Measurements from ENCODE around the gene DNAH5. TPM values are rescaled to one million over a fixed set of nuclear protein-coding genes. Genes with fewer than 3 reads are reported as not detected.

Gene DNAH5
- total RNA-seq, 1 donor from 2014 or later = under 0.01 TPM

DNA sequence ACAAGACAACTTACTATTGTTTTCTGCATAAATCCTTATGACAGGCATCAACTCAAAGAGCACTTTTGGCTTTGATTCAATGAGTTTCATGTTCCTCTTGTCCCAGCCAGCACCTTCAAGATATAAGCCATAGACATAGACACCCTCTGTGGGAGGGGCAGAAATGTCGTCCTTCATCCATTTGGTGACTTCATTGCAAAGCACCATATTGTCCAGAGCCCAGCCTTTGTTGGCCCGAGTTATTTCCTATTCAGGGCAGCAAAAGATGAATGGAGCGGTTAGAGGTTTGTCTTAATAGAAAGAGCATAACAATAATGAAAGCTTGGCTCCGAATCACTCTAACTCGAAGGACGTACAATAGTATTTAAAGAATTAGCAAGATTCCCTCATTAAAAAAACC, 243.9 kb downstream of the DNAH5 start:
- Histone ChIP-seq H3K4me1 (no peaks in the 10 kb centered on the region), H3K4me3 (no peak overlapping the region), H3K27ac (no peak overlapping the region), H3K36me3 (no peaks in the 10 kb centered on the region), H3K9me3 (no peaks in the 10 kb centered on the region), H3K27me3 (no peaks in the 10 kb centered on the region)
- intact Hi-C loops (cut with DNase I) = no loop called here
- TF ChIP-seq CTCF (IDR thresholded peaks at IDR 0.05) = no peak
- no peak for DNase-seq (ENCODE audit: low spot score in 2 of 2)

GRCh38 chr5:13698885-13699284, 245.6 kb downstream of the DNAH5 start:
- H3K9me3 ChIP-seq = no peaks in the 10 kb centered on the region
- no peaks in the 10 kb centered on the region for H3K27me3 ChIP-seq
- TF ChIP-seq CTCF (IDR thresholded peaks at IDR 0.05) = no peak
- no peaks in the 10 kb centered on the region for H3K36me3 ChIP-seq
- H3K4me1 ChIP-seq = no peaks in the 10 kb centered on the region
- no peak overlapping the region for H3K27ac ChIP-seq
- intact Hi-C loops (cut with DNase I) = no loop called here
- DNase-seq (ENCODE audit: low spot score in 2 of 2) = no peak
- H3K4me3 ChIP-seq = no peak overlapping the region

- Histone ChIP-seq H3K27me3 (no peaks in the 10 kb centered on the region), H3K4me1 (no peaks in the 10 kb centered on the region), H3K9me3 (no peaks in the 10 kb centered on the region), H3K27ac (no peak overlapping the region), H3K36me3 (no peaks in the 10 kb centered on the region), H3K4me3 (no peak overlapping the region)
- DNase-seq (ENCODE audit: low spot score in 2 of 2) = no peak
- intact Hi-C loops (cut with DNase I) = no loop called here
- no peak for TF ChIP-seq CTCF (IDR thresholded peaks at IDR 0.05)
These were observed 249.3 kb downstream of the DNAH5 start for GRCh38 chr5:13695076-13695712.

DNA sequence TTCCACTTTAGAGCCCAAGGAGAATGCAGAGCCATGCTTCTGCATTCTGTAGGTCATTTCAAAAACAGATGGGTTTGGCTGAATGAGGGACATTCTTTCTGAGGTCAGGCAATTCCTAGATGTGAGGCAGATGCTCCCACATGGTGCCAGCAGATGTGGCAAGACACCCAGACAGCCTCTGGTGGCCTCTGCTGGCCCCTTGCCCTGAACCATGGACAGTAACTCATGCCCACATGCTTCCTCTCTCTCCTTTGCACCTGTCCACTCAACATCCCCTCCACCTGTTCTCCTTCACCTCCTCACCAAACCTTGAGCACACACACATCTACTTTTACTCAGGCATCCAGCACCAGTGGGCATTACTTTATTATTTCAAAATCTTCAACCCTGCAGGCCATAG, 252.3 kb downstream of the DNAH5 start:
- peaks cover 0 to 4% of the 10 kb centered on the region in 2 donors for H3K9me3 ChIP-seq
- H3K36me3 ChIP-seq = no peaks in the 10 kb centered on the region
- no peaks in the 10 kb centered on the region for H3K27me3 ChIP-seq
- DNase-seq (ENCODE audit: low spot score in 2 of 2) = no peak
- intact Hi-C loops (cut with DNase I) = no loop called here
- no peak overlapping the region for H3K4me3 ChIP-seq
- no peak for TF ChIP-seq CTCF (IDR thresholded peaks at IDR 0.05)
- H3K27ac ChIP-seq = no peak overlapping the region
- no peaks in the 10 kb centered on the region for H3K4me1 ChIP-seq

DNA sequence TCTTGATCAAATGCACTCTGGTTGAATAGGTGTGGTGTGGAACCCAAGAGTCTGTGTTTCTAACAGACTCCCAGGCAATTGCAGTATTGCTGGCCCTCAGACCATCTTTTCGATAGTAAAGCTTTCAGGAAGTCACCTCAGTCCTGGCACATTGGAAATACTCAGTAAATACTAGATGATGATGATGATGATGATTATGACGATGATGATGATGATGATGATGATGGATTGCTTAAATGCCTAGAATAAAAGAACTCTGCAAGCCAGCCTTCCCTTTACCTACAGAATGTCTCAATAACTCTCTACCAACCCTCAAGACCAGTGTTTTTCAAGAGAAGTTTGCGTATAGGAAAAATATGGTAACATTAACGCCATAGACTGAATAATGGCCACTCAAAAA, 268.0 kb downstream of the DNAH5 start:
- Histone ChIP-seq H3K9me3 (no peaks in the 10 kb centered on the region), H3K36me3 (no peaks in the 10 kb centered on the region), H3K27ac (no peak overlapping the region), H3K4me1 (no peaks in the 10 kb centered on the region), H3K27me3 (no peaks in the 10 kb centered on the region), H3K4me3 (no peak overlapping the region)
- intact Hi-C loops (cut with DNase I) = no loop called here
- no peak for DNase-seq (ENCODE audit: low spot score in 2 of 2)
- TF ChIP-seq CTCF (IDR thresholded peaks at IDR 0.05) = no peak

DNA sequence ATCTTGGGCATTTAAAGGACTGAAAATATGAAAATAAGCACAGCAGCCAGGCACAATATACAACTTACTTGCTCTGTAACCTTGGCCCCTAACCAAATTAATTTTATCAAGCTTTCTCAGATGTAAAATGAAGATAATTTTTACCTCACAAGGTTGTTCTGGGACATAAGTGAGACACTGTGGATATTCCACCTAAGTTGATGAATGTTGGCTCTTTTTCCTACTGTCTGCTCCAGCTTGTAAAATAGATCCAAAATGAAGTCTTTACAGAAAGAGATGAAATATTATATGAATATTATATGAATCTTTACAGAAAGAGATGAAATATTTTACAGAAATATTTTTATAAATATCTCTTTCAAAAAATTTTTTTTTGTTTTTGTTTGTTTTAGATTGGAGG, 270.1 kb downstream of the DNAH5 start:
- intact Hi-C loops (cut with DNase I) = no loop called here
- Histone ChIP-seq H3K4me1 (no peaks in the 10 kb centered on the region), H3K36me3 (no peaks in the 10 kb centered on the region), H3K27me3 (no peaks in the 10 kb centered on the region), H3K27ac (no peak overlapping the region), H3K9me3 (no peaks in the 10 kb centered on the region), H3K4me3 (no peak overlapping the region)
- DNase-seq (ENCODE audit: low spot score in 2 of 2) = no peak
- TF ChIP-seq CTCF (IDR thresholded peaks at IDR 0.05) = no peak

All from ascending aorta (tissue), 2 donors.